K562 (cell line): ENCODE data around the gene USP48. TPM values are rescaled to one million over a fixed set of nuclear protein-coding genes. Genes with fewer than 3 reads are reported as not detected.

Experiments used
- CUX1 ChIP-seq: fragments of 200-800 bp; sonication (Bioruptor generic); IDR thresholded peaks from 2 replicates; pipeline ENCODE4 v1.6.1; 2016; ENCODE audit warnings: missing genetic modification characterization, missing compliant biosample characterization
- FOXM1 ChIP-seq, 2 experiments: fragments of 450-650 bp in 1 of 2; sonication (generic) in 1 of 2; formaldehyde crosslinking in 1 of 2; IDR thresholded peaks; 2 replicates each; pipeline versions ENCODE4 v1.6.1 to v1.9.0; 2017 to 2022; ENCODE audit warnings: low read depth in 2 of 2, mild to moderate bottlenecking in 2 of 2, missing genetic modification reagents in 1 of 2, moderate library complexity in 1 of 2
- GATAD2B ChIP-seq: fragments of 450-650 bp; IDR thresholded peaks from 2 replicates; pipeline ENCODE4 v1.6.1; 2017; ENCODE audit warnings: mild to moderate bottlenecking, borderline replicate concordance
- KLF13 ChIP-seq: fragments of 450-650 bp; IDR thresholded peaks from 2 replicates; pipeline ENCODE4 v1.6.1; 2016; ENCODE audit warnings: missing genetic modification characterization, low read depth, mild to moderate bottlenecking, missing compliant biosample characterization, moderate library complexity, borderline replicate concordance
- RAD21 ChIP-seq, 2 experiments: fragments of 250-450 bp in 1 of 2; fragments of 450-650 bp in 1 of 2; sonication (Bioruptor Pico) in 1 of 2; formaldehyde crosslinking in 1 of 2; IDR thresholded peaks in 1 of 2; conservative IDR thresholded peaks in 1 of 2; 2 replicates each; pipeline versions ENCODE4 v1.4.0 to v1.8.0; 2020 to 2022; ENCODE audit warnings: mild to moderate bottlenecking in 2 of 2, moderate library complexity in 1 of 2
- REST ChIP-seq, 2 experiments: fragments of 450-650 bp; formaldehyde crosslinking in 1 of 2; IDR thresholded peaks; 2 replicates each; pipeline versions ENCODE4 v1.4.0 to v1.6.1; 2014 to 2020; ENCODE audit warnings: mild to moderate bottlenecking in 2 of 2, borderline replicate concordance in 1 of 2, low read depth in 1 of 2
- TSC22D4 ChIP-seq: fragments of 450-650 bp; IDR thresholded peaks from 2 replicates; pipeline ENCODE4 v1.6.1; 2016; ENCODE audit warnings: missing genetic modification characterization, missing biosample characterization, control low read depth
- ZFX ChIP-seq: sonication (generic); formaldehyde crosslinking; IDR thresholded peaks from 2 replicates; pipeline ENCODE4 v1.8.0; 2022; ENCODE audit warnings: mild to moderate bottlenecking, missing genetic modification reagents, moderate library complexity
- ZKSCAN8 ChIP-seq: fragments of 200-800 bp; sonication (Bioruptor generic); IDR thresholded peaks from 2 replicates; pipeline ENCODE4 v1.6.1; 2016; ENCODE audit warnings: missing genetic modification characterization, missing compliant biosample characterization
- ZNF277 ChIP-seq: fragments of 250-450 bp; sonication (Bioruptor Pico); IDR thresholded peaks from 2 replicates; pipeline ENCODE4 v1.8.0; 2022; ENCODE audit warnings: inconsistent platforms, mild to moderate bottlenecking, moderate library complexity, borderline replicate concordance
- polyA plus RNA-seq, 8 experiments: library from polyadenylated mRNA; depleted of rRNA in 4 of 8; stranded (reverse) in 5 of 8; unstranded in 3 of 8; fragments of >200 nt; fragmentation: Nextera tagmentation in 2 of 8; fragmentation: Illumina TruSeq in 1 of 8; extraction: Ambion mirVana in 2 of 8; extraction: Trizol in 1 of 8; gene quantifications; 2 replicates each; pipeline versions ENCODE4 v1.2.1 to v1.2.3, GENCODE V29; 2011 to 2014; ENCODE audit warnings: inconsistent platforms in 1 of 8, missing spikeins in 1 of 8
- total RNA-seq, 7 experiments: library from RNA; depleted of rRNA in 6 of 7; stranded (reverse); fragments of >200 nt in 6 of 7; fragmentation: Illumina TruSeq in 2 of 7; extraction: Trizol in 2 of 7; gene quantifications; 2 replicates each; pipeline versions ENCODE4 v1.2.1 to v1.2.3, GENCODE V29; 2011 to 2021; ENCODE audit warnings: low replicate concordance in 1 of 7

Gene USP48
- total and polyA plus RNA-seq, 9 of the 15 experiments (the other 6 are each of a cell fraction or from before 2014, with no cell fraction given) = 23.3 to 123 (median 106) TPM

- TF ChIP-seq ZKSCAN8 (no peak), GATAD2B (0 out of 2 replicates have a peak, but pooled peaks have one; percentile 65), CUX1 (CRISPR knock-in tag) (no peak), REST (IDR thresholded peaks at IDR 0.05; ENCODE audit: borderline replicate concordance) (no peak), REST (CRISPR knock-in tag; IDR thresholded peaks at IDR 0.05; ENCODE audit: low read depth) (no peak), ZFX (CRISPR knock-in tag) (peak; percentile 68), RAD21 (CRISPR knock-in tag; conservative IDR thresholded peaks at IDR 0.05 in 1 of 2, IDR thresholded peaks at IDR 0.05 in 1 of 2) (peak; percentile 10 to 23; a peak in 2 of 4 replicates), FOXM1 (IDR thresholded peaks at IDR 0.05; ENCODE audit: low read depth) (peak; percentile 80), FOXM1 (CRISPR knock-in tag; IDR thresholded peaks at IDR 0.05; ENCODE audit: low read depth) (no peak), TSC22D4 (tag) (peak; percentile 51; the same call in 1 of the 2 replicates), KLF13 (tag) (no peak; the same call in 1 of the 2 replicates), ZNF277 (no peak)
Measured at GRCh38 chr1:21749859-21750468, 33.0 kb downstream of the USP48 start (continued).
